HG02970 (cell line): ENCODE data around the gene FGF7.
"Not testable (repeated sequence)": the region's sequence is repeated elsewhere in the genome, so short reads cannot be mapped to it uniquely, and the experiment has no call there.

Experiments used
- ATAC-seq: cut with Tn5 transposase; IDR thresholded peaks from one replicate; pipeline ENCODE4 v1.9.1; 2021; ENCODE audit warnings: mild to moderate bottlenecking, moderate library complexity, moderate number of reproducible peaks; ENCODE audit not compliant: unreplicated experiment, low FRiP score

The FGF7 gene

GRCh38 chr15:49438962-49439631 lies 16.1 kb downstream of the FGF7 start:
- ATAC-seq: no peak

- ATAC-seq: no peak
Observed at GRCh38 chr15:49439678-49440395, 16.8 kb downstream of the FGF7 start.

- no peak for ATAC-seq
Observed at GRCh38 chr15:49441356-49441755, 18.3 kb downstream of the FGF7 start.

GRCh38 chr15:49441816-49442215 lies 18.8 kb downstream of the FGF7 start:
- ATAC-seq: no peak

GRCh38 chr15:49452595-49452994 lies 29.6 kb downstream of the FGF7 start:
- ATAC-seq: no peak

- ATAC-seq: no peak
Observed at GRCh38 chr15:49456166-49456565, 33.1 kb downstream of the FGF7 start.

- ATAC-seq: no peak
Observed at GRCh38 chr15:49458145-49458544, 35.1 kb downstream of the FGF7 start.

GRCh38 chr15:49460411-49460941 lies 37.4 kb downstream of the FGF7 start:
- ATAC-seq: no peak

GRCh38 chr15:49462232-49462844 lies 39.3 kb downstream of the FGF7 start:
- ATAC-seq: no peak

- ATAC-seq: no peak
Observed at GRCh38 chr15:49464522-49464921, 41.5 kb downstream of the FGF7 start.

- ATAC-seq: no peak
Observed at GRCh38 chr15:49466119-49466518, 43.1 kb downstream of the FGF7 start.

- ATAC-seq: no peak
Observed at GRCh38 chr15:49467746-49468480, 44.9 kb downstream of the FGF7 start.

GRCh38 chr15:49468481-49468839 lies 45.4 kb downstream of the FGF7 start:
- ATAC-seq: no peak

- not testable (repeated sequence) for ATAC-seq
Observed at GRCh38 chr15:49471248-49471647, 48.2 kb downstream of the FGF7 start.

- ATAC-seq: no peak
Observed at GRCh38 chr15:49471733-49472132, 48.7 kb downstream of the FGF7 start.

- no peak for ATAC-seq
Observed at GRCh38 chr15:49472338-49472737, 49.3 kb downstream of the FGF7 start.

- ATAC-seq: no peak
Observed at GRCh38 chr15:49473031-49473430, 50.0 kb downstream of the FGF7 start.

- not testable (repeated sequence) for ATAC-seq
Observed at GRCh38 chr15:49478021-49478420, 55.0 kb downstream of the FGF7 start.

GRCh38 chr15:49478982-49479381 lies 55.9 kb downstream of the FGF7 start:
- ATAC-seq: not testable (repeated sequence)

- ATAC-seq: not testable (repeated sequence)
Observed at GRCh38 chr15:49485401-49485800, 62.4 kb downstream of the FGF7 start.

- no peak for ATAC-seq
Observed at GRCh38 chr15:49490966-49491365, 67.9 kb downstream of the FGF7 start.
